Right atrium auricular region (tissue), 2 donors: ENCODE results near the gene APOL6. TPM values are rescaled to one million over a fixed set of nuclear protein-coding genes. Genes with fewer than 3 reads are reported as not detected.

Source experiments
- DNase-seq: peaks from one replicate; pipeline ENCODE4 v3.0.0-alpha.2; 2019; ENCODE audit warnings: low spot score
- H3K27ac ChIP-seq, 2 donors: fragments of 200-600 bp; sonication (generic); 1 replicate in 1 of 2; 2 replicates in 1 of 2; pipeline ENCODE4 v1.5.1; 2016 to 2019
- H3K27me3 ChIP-seq, 2 donors: fragments of 200-600 bp; sonication (generic); one replicate each; pipeline versions ENCODE4 v1.5.1 to v1.6.0; 2017 to 2019
- H3K36me3 ChIP-seq: fragments of 200-600 bp; sonication (generic); one replicate; pipeline ENCODE4 v1.5.1; 2016
- H3K4me1 ChIP-seq, 2 donors: fragments of 200-600 bp; sonication (generic); one replicate each; pipeline versions ENCODE4 v1.5.1 to v1.6.0; 2017 to 2019
- H3K4me3 ChIP-seq, 2 donors: fragments of 200-600 bp; sonication (generic); 1 replicate in 1 of 2; 2 replicates in 1 of 2; pipeline ENCODE4 v1.5.1; 2017 to 2019; ENCODE audit warnings: mild to moderate bottlenecking in 1 of 2, moderate library complexity in 1 of 2
- H3K9me3 ChIP-seq, 2 donors: fragments of 200-600 bp; sonication (generic); one replicate each; pipeline ENCODE4 v1.5.1; 2019
- total RNA-seq, 2 donors: library from RNA; depleted of rRNA; stranded (reverse); fragments of >200 nt; gene quantifications; one replicate each; pipeline ENCODE4 v1.1.0, GENCODE V29; 2016
- TF ChIP-seq, protein P1 (sequence below), 2 donors: fragments of 200-600 bp; sonication (generic); IDR thresholded peaks; one replicate each; pipeline ENCODE4 v1.5.1; 2019; ENCODE audit warnings: antibody characterized with exemption in 2 of 2

APOL6 gene
- total RNA-seq, 2 donors from 2014 or later, result 7.5 to 8.5 TPM

DNA sequence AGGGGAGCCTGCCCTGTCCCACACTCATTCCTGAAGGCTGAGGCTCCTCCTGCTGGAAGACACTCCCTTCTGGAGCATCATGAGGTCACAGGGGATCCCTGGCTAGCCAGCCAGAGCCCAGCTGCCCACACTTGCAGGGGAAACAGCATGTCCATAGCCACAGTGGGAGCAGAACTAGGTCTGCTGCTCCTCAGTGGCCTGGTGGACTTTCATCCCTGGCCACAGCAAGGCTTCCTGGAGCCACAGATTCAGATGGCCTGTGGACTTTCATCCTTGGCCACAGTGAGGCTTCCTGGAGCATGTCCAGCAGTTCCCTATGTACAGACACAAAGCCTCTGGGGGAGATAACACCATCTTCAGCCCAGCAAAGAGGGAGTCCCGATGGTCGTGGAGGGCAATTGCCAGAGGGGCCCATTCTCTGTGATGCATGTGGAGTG lies 5.9 kb upstream of the APOL6 start:
- TF ChIP-seq, protein P1, sequence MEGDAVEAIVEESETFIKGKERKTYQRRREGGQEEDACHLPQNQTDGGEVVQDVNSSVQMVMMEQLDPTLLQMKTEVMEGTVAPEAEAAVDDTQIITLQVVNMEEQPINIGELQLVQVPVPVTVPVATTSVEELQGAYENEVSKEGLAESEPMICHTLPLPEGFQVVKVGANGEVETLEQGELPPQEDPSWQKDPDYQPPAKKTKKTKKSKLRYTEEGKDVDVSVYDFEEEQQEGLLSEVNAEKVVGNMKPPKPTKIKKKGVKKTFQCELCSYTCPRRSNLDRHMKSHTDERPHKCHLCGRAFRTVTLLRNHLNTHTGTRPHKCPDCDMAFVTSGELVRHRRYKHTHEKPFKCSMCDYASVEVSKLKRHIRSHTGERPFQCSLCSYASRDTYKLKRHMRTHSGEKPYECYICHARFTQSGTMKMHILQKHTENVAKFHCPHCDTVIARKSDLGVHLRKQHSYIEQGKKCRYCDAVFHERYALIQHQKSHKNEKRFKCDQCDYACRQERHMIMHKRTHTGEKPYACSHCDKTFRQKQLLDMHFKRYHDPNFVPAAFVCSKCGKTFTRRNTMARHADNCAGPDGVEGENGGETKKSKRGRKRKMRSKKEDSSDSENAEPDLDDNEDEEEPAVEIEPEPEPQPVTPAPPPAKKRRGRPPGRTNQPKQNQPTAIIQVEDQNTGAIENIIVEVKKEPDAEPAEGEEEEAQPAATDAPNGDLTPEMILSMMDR (IDR thresholded peaks at IDR 0.05), result no peak
- Histone ChIP-seq H3K9me3 (no peaks in the 10 kb centered on the region), H3K4me1 (peaks cover 0 to 52% of the 10 kb centered on the region in 2 donors), H3K27ac (no peak overlapping the region), H3K4me3 (no peak overlapping the region), H3K27me3 (no peaks in the 10 kb centered on the region), H3K36me3 (no peaks in the 10 kb centered on the region)
- no peak for DNase-seq

DNA sequence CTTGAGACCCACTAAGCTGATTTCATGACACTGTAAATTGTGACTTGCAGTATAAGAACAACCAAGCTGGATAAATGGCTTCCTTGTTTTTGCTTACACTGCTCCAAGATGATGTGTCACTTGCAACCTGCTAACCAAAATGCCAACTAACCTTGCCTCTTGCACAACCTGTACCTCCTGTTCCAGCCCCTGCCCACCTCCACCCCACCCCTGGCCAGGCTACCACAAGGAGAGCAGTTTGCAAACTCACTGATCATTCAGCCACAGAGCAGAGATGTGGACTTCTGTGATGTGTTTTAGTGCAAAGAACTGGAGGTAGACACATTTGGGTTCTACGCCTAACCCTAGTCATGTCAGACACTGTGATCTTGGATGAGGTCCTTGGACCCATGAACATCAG lies 4.3 kb upstream of the APOL6 start:
- Histone ChIP-seq H3K27me3 (no peaks in the 10 kb centered on the region), H3K36me3 (no peaks in the 10 kb centered on the region), H3K4me3 (no peak overlapping the region), H3K4me1 (peaks cover 0 to 46% of the 10 kb centered on the region in 2 donors), H3K27ac (no peak overlapping the region), H3K9me3 (no peaks in the 10 kb centered on the region)
- DNase-seq, result no peak
- TF ChIP-seq, protein P1 (IDR thresholded peaks at IDR 0.05), result no peak

DNA sequence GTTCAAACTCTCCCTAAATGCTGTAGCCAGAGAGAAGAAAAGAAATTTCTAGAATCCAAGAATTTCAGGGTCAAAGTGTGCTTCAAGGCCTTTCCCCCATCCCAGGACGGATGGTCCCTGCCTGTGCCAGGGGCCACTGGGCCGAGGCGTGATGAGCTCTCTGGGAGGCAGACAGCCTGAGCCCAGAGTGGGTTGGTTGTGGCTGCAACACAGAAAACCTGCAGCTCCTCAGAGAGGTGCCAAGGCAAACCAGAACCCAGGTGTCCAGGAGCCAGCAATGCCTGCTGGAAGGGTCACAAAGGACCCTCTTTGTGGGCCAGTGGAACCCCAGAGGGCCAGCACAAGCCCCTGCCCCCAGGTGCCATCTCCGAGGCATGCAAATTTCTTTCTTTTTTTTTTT lies 2.6 kb upstream of the APOL6 start:
- TF ChIP-seq, protein P1 (IDR thresholded peaks at IDR 0.05), result no peak
- Histone ChIP-seq H3K9me3 (no peaks in the 10 kb centered on the region), H3K4me1 (peaks cover 0 to 48% of the 10 kb centered on the region in 2 donors), H3K27me3 (no peaks in the 10 kb centered on the region), H3K36me3 (no peaks in the 10 kb centered on the region), H3K27ac (no peak overlapping the region), H3K4me3 (no peak overlapping the region)
- DNase-seq, result no peak

DNA sequence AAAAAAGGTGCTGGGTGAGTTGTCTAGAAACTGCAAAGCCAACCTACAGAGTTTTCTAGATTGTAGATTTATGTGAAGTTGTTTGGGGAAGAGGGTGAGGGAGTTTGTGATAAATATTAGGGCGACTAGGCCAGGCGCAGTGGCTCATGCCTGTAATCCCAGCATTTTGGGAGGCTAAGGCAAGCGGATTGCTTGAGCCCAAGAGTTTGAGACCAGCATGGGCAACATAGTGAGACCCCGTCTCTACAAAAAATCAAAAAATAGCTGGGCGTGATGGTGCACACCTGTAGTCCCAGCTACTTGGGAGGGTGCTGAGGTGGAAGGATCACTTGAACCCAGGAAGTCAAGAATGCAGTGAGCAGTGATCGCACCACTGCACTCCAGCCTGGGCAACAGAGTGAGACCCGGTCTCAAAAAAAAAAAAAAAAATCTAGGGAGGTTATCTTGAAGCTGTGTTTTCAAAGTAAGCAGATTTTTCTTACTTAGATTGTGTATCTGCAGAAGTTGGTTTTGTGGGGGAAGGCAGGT lies 844 bp downstream of the APOL6 start:
- Histone ChIP-seq H3K9me3 (no peaks in the 10 kb centered on the region), H3K27me3 (no peaks in the 10 kb centered on the region), H3K4me1 (peaks cover 0 to 32% of the 10 kb centered on the region in 2 donors), H3K36me3 (no peaks in the 10 kb centered on the region), H3K27ac (peak overlapping the region; percentile 78 to 84), H3K4me3 (peak overlapping the region; percentile 44 to 62)
- TF ChIP-seq, protein P1 (IDR thresholded peaks at IDR 0.05), result no peak
- no peak for DNase-seq

DNA sequence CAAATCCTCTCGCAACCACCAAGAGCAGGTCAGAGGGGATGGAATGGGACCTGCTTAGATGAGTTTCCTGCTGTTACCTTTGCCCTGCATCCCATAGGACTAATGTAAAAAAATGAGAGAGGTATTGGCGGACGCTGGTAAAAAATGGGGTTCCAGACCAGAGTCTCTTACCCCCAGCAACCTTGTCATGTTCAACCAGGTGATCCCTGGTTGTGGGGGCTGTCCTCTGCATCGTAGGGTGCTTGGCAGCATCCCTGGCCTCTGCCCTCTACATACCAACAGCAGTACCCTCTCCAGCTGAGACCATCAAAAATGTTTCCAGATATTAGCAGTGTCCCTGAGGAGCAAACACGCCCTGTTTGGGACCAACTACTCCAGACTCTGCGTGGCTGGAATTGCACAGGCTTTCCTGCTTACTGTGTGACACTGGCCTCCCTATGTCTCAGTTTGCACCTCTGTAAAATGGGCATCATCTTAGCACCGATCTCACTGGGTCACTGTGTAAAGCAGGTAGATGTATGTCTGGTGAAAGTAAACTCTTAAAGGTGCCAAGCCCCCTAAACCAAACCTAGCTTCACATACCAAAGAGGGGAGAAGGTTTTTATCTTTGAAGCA lies 1.5 kb downstream of the APOL6 start:
- DNase-seq, result no peak
- peaks cover 0 to 32% of the 10 kb centered on the region in 2 donors for H3K4me1 ChIP-seq
- no peaks in the 10 kb centered on the region for H3K27me3 ChIP-seq
- H3K9me3 ChIP-seq, result no peaks in the 10 kb centered on the region
- H3K4me3 ChIP-seq, result peak overlapping the region in 1 of 2 donors; percentile 62
- TF ChIP-seq, protein P1 (IDR thresholded peaks at IDR 0.05), result no peak
- peak overlapping the region in 1 of 2 donors; percentile 84 for H3K27ac ChIP-seq
- H3K36me3 ChIP-seq, result no peaks in the 10 kb centered on the region
